K562 (cell line): Measurements from ENCODE around the gene FAM184B. TPM values are rescaled to one million over a fixed set of nuclear protein-coding genes. Genes with fewer than 3 reads are reported as not detected.
"Not testable (repeated sequence)": the region's sequence is repeated elsewhere in the genome, so short reads cannot be mapped to it uniquely, and the experiment has no call there.

Source experiments
- ATAC-seq: fragments of 200-7000 bp; cut with Tn5 transposase; 3 replicates; pipeline ENCODE4 v1.9.1; 2020; ENCODE audit warnings: moderate library complexity
- BruUV-seq: library from RNA; stranded (reverse); fragments of 400-500 nt; replicated peaks from 2 replicates; lab custom pipeline; 2021; lab: Mats Ljungman, UMichigan
- CTCF ChIA-PET: fragments of 300-600 bp; formaldehyde crosslinking; extraction: SDS; loops from one replicate; lab custom pipeline; 2021; ENCODE audit warnings: low intra/inter-chr PET ratio; lab: Yijun Ruan, JAX
- POLR2A ChIA-PET: fragments of 300-600, 350-650 bp; sonication (Branson Sonifier 250); formaldehyde crosslinking; extraction: SDS; loops from one replicate; lab custom pipeline; 2021; ENCODE audit warnings: antibody characterized with exemption, inconsistent platforms; lab: Yijun Ruan, JAX
- DNase-seq, 4 experiments: peaks; one replicate each; pipeline versions ENCODE4 v3.0.0 to v3.0.0-alpha.2; 2011 to 2018; ENCODE audit warnings: low spot score in 3 of 4, mixed read lengths in 3 of 4; ENCODE audit errors: extremely low read depth in 1 of 4
- FAIRE-seq: peaks from 2 replicates; lab custom pipeline; 2011; peaks lifted over from hg19 to GRCh38; lab: Jason Lieb, UNC
- H2AFZ ChIP-seq: 2 replicates; pipeline ENCODE4 v1.6.0; 2011; ENCODE audit warnings: low read depth, low read length, control low read depth, inconsistent platforms
- H3K27ac ChIP-seq: fragments of 200-600 bp; 3 replicates; pipeline ENCODE4 v1.8.0; 2011; ENCODE audit warnings: low read depth, mild to moderate bottlenecking, control low read depth, inconsistent platforms, low read length, moderate library complexity, mixed read lengths; ENCODE audit errors: extremely low read depth
- H3K27me3 ChIP-seq, 2 experiments: fragments of 300-600 bp in 1 of 2; 2 replicates in 1 of 2; 3 replicates in 1 of 2; pipeline versions ENCODE4 v1.6.0 to v1.8.0; 2011; ENCODE audit warnings: inconsistent platforms in 2 of 2, low read length in 2 of 2, mild to moderate bottlenecking in 1 of 2, mixed read lengths in 1 of 2, moderate library complexity in 1 of 2; ENCODE audit not compliant: control insufficient read depth in 2 of 2, insufficient read depth in 2 of 2
- H3K36me3 ChIP-seq: fragments of 300-600 bp; 3 replicates; pipeline ENCODE4 v1.8.0; 2011; ENCODE audit warnings: mild to moderate bottlenecking, low read length, inconsistent platforms; ENCODE audit not compliant: control insufficient read depth, insufficient read depth
- H3K4me1 ChIP-seq, 2 experiments: fragments of 200-600 bp in 1 of 2; replicated peaks in 1 of 2; 2 replicates in 1 of 2; 3 replicates in 1 of 2; pipeline versions ENCODE4 v1.5.1 to v1.8.0; 2011; ENCODE audit warnings: inconsistent platforms in 2 of 2, low read length in 2 of 2, mild to moderate bottlenecking in 1 of 2, mixed read lengths in 1 of 2, moderate library complexity in 1 of 2; ENCODE audit not compliant: control insufficient read depth in 2 of 2, insufficient read depth in 2 of 2
- H3K4me2 ChIP-seq: 2 replicates; pipeline ENCODE4 v1.6.1; 2011; ENCODE audit warnings: low read length, control low read depth, inconsistent platforms, mixed read lengths; ENCODE audit not compliant: insufficient read depth
- H3K4me3 ChIP-seq: fragments of 200-600 bp; sonication (generic), shearing (Covaris generic); 2 replicates; pipeline ENCODE4 v1.5.1; 2016; ENCODE audit warnings: control low read depth, inconsistent platforms
- H3K79me2 ChIP-seq: fragments of 200-600 bp; 3 replicates; pipeline ENCODE4 v1.8.0; 2011; ENCODE audit warnings: low read length, inconsistent platforms; ENCODE audit not compliant: control insufficient read depth, insufficient read depth
- H3K9ac ChIP-seq, 2 experiments: 2 replicates each; pipeline versions ENCODE4 v1.6.0 to v1.6.1; 2011; ENCODE audit warnings: low read depth in 2 of 2, low read length in 2 of 2, control low read depth in 1 of 2, inconsistent platforms in 1 of 2, mild to moderate bottlenecking in 1 of 2, mixed read lengths in 1 of 2; ENCODE audit not compliant: insufficient read depth in 1 of 2
- H3K9me1 ChIP-seq: one replicate; pipeline ENCODE4 v1.6.0; 2011; ENCODE audit warnings: inconsistent platforms, mild to moderate bottlenecking, low read length, moderate library complexity; ENCODE audit not compliant: control insufficient read depth, insufficient read depth
- H3K9me3 ChIP-seq: replicated peaks from 2 replicates; pipeline ENCODE4 v1.5.1; 2011; ENCODE audit warnings: low read depth, low read length, inconsistent platforms; ENCODE audit not compliant: control insufficient read depth, insufficient read depth
- H4K20me1 ChIP-seq: replicated peaks from 2 replicates; pipeline ENCODE4 v1.6.1; 2011; ENCODE audit warnings: low read length, inconsistent platforms, mixed read lengths; ENCODE audit not compliant: control insufficient read depth, insufficient read depth
- WGBS: fragments of 100-300 bp; shearing (Covaris generic); methylation state at CpG from one replicate; pipeline ENCODE4 v1.1.6; 2016; ENCODE audit warnings: low coverage, mixed read lengths; ENCODE audit not compliant: insufficient coverage; ENCODE audit errors: missing lambda C conversion rate; 5-methylcytosine and 5-hydroxymethylcytosine counted together
- in situ Hi-C: fragments of 300-500 bp; cut with MboI; formaldehyde crosslinking; loops from 4 replicates; pipeline ENCODE4 v1.15.0; 2018; ENCODE audit warnings: inconsistent platforms, mixed read lengths
- intact Hi-C: fragments of 100-400 bp; cut with micrococcal nuclease; formaldehyde crosslinking; loops from 2 replicates; pipeline ENCODE4 v1.14.2; 2022
- polyA plus RNA-seq, 8 experiments: library from polyadenylated mRNA; depleted of rRNA in 4 of 8; stranded (reverse) in 5 of 8; unstranded in 3 of 8; fragments of >200 nt; fragmentation: Nextera tagmentation in 2 of 8; fragmentation: Illumina TruSeq in 1 of 8; extraction: Ambion mirVana in 2 of 8; extraction: Trizol in 1 of 8; gene quantifications; 2 replicates each; pipeline versions ENCODE4 v1.2.1 to v1.2.3, GENCODE V29; 2011 to 2014; ENCODE audit warnings: inconsistent platforms in 1 of 8, missing spikeins in 1 of 8
- total RNA-seq, 7 experiments: library from RNA; depleted of rRNA in 6 of 7; stranded (reverse); fragments of >200 nt in 6 of 7; fragmentation: Illumina TruSeq in 2 of 7; extraction: Trizol in 2 of 7; gene quantifications; 2 replicates each; pipeline versions ENCODE4 v1.2.1 to v1.2.3, GENCODE V29; 2011 to 2021; ENCODE audit warnings: low replicate concordance in 1 of 7
- TF ChIP-seq, protein P1 (sequence below): sonication (generic); formaldehyde crosslinking; IDR thresholded peaks from 2 replicates; pipeline ENCODE4 v1.8.0; 2022; ENCODE audit warnings: mild to moderate bottlenecking, missing genetic modification reagents
- TF ChIP-seq, protein P2 (sequence below): fragments of 450-650 bp; formaldehyde crosslinking; IDR thresholded peaks from 2 replicates; pipeline ENCODE4 v1.4.0; 2020; ENCODE audit warnings: mild to moderate bottlenecking

Gene FAM184B
- total and polyA plus RNA-seq, 9 of the 15 experiments (the other 6 are each of a cell fraction or from before 2014, with no cell fraction given) = not detected

DNA sequence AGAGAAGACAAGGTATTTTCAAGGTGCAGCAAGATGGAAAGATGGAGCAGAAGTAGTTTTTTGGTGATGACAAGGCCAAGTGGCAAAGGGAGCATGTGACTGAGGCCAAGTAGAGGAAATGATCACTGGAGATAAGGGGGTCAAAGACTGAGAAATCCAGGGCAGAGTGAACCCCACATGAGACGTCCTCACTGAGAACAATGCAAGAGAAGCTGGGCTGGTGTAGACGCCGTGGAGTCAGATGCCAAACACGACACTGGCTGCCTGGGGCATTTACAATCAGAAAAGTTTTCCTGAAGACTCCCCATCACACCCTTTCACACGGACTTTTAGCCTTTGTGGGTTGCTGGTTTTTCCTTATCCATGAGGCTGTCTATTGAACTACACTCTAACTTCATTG, 69.3 kb downstream of the FAM184B start (continued):
- TF ChIP-seq, protein P1, sequence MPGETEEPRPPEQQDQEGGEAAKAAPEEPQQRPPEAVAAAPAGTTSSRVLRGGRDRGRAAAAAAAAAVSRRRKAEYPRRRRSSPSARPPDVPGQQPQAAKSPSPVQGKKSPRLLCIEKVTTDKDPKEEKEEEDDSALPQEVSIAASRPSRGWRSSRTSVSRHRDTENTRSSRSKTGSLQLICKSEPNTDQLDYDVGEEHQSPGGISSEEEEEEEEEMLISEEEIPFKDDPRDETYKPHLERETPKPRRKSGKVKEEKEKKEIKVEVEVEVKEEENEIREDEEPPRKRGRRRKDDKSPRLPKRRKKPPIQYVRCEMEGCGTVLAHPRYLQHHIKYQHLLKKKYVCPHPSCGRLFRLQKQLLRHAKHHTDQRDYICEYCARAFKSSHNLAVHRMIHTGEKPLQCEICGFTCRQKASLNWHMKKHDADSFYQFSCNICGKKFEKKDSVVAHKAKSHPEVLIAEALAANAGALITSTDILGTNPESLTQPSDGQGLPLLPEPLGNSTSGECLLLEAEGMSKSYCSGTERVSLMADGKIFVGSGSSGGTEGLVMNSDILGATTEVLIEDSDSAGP (CRISPR knock-in tag) = no peak
- TF ChIP-seq, protein P2, sequence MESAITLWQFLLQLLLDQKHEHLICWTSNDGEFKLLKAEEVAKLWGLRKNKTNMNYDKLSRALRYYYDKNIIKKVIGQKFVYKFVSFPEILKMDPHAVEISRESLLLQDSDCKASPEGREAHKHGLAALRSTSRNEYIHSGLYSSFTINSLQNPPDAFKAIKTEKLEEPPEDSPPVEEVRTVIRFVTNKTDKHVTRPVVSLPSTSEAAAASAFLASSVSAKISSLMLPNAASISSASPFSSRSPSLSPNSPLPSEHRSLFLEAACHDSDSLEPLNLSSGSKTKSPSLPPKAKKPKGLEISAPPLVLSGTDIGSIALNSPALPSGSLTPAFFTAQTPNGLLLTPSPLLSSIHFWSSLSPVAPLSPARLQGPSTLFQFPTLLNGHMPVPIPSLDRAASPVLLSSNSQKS = no peak

DNA sequence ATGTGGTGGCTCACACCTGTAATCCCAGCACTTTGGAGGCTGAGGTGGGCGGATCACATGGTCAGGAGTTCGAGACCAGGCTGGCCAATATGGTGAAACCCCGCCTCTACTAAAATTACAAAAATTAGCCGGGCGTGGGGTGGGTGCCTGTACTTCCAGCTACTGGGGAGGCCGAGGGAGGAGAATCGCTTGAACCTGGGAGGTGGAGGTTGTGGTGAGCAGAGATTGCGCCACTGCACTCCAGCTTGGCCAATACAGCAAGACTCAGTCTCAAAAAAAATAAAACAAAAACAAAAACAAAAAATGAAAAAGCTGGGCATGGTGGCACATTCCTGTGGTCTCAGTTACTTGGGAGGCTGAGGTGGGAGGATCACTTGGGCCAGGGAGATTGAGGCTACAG, 70.2 kb downstream of the FAM184B start:
- H3K9ac ChIP-seq, H3K9me3 ChIP-seq, H3K4me3 ChIP-seq, DNase-seq, ATAC-seq, CTCF ChIA-PET, FAIRE-seq, H3K27ac ChIP-seq, H2AFZ ChIP-seq, H3K9me1 ChIP-seq, in situ Hi-C loops, H3K36me3 ChIP-seq, H3K4me2 ChIP-seq, POLR2A ChIA-PET, H3K79me2 ChIP-seq, H3K4me1 ChIP-seq, BruUV-seq, intact Hi-C loops, H4K20me1 ChIP-seq: not testable (repeated sequence)
- H3K27me3 ChIP-seq = peaks cover 33 to 42% of the 10 kb centered on the region in 2 experiments
- WGBS = 1% methylated on average over 8 of the region's 8 CpGs
